Caco-2 (cell line): Measurements from ENCODE around the gene LIMA1. TPM values are rescaled to one million over a fixed set of nuclear protein-coding genes. Genes with fewer than 3 reads are reported as not detected.
"Not testable (repeated sequence)": the region's sequence is repeated elsewhere in the genome, so short reads cannot be mapped to it uniquely, and the experiment has no call there.

Experiments
- BruUV-seq: library from RNA; stranded (reverse); fragments of 400-500 nt; replicated peaks from 2 replicates; lab custom pipeline; 2021; lab: Mats Ljungman, UMichigan
- CTCF ChIA-PET: fragments of 300-600 bp; sonication (Branson Sonifier 250); formaldehyde crosslinking; loops from one replicate; lab custom pipeline; 2022; ENCODE audit warnings: antibody characterized with exemption; lab: Charles Lee
- POLR2A ChIA-PET: fragments of 300-600 bp; sonication (Branson Sonifier 250); formaldehyde crosslinking; loops from one replicate; lab custom pipeline; 2022; ENCODE audit warnings: antibody characterized with exemption; lab: Charles Lee
- DNase-seq, 2 experiments: peaks; one replicate each; pipeline versions ENCODE4 v3.0.0 to v3.0.0-alpha.2; 2020 to 2022
- H3K27me3 ChIP-seq: replicated peaks from 2 replicates; pipeline ENCODE4 v1.6.0; 2011; ENCODE audit warnings: low read length; ENCODE audit not compliant: control insufficient read depth, insufficient read depth
- H3K36me3 ChIP-seq: 2 replicates; pipeline ENCODE4 v1.5.1; 2011; ENCODE audit warnings: low read length; ENCODE audit not compliant: control insufficient read depth, insufficient read depth
- H3K4me1 ChIP-seq: fragments of 250-450 bp; sonication (Bioruptor Pico); 2 replicates; pipeline ENCODE4 v1.5.1; 2020; ENCODE audit warnings: mild to moderate bottlenecking
- H3K4me3 ChIP-seq: 2 replicates; pipeline ENCODE4 v1.5.1; 2011; ENCODE audit warnings: low read depth, mild to moderate bottlenecking, control low read depth, low read length
- H3K9me3 ChIP-seq: fragments of 250-450 bp; sonication (Bioruptor Pico); 2 replicates; pipeline ENCODE4 v1.5.1; 2020; ENCODE audit warnings: mild to moderate bottlenecking, moderate library complexity
- H3K27ac Mint-ChIP-seq: one replicate; pipeline ENCODE4 v1.8.0; 2022; ENCODE audit warnings: mixed read lengths; ENCODE audit not compliant: unreplicated experiment
- H3K27me3 Mint-ChIP-seq: one replicate; pipeline ENCODE4 v1.8.0; 2022; ENCODE audit warnings: mixed read lengths; ENCODE audit not compliant: insufficient read depth, unreplicated experiment
- H3K36me3 Mint-ChIP-seq: one replicate; pipeline ENCODE4 v1.8.0; 2022; ENCODE audit warnings: mild to moderate bottlenecking, mixed read lengths; ENCODE audit not compliant: insufficient read depth, unreplicated experiment
- H3K4me1 Mint-ChIP-seq: one replicate; pipeline ENCODE4 v1.8.0; 2022; ENCODE audit warnings: low read depth, mixed read lengths; ENCODE audit not compliant: unreplicated experiment
- H3K4me3 Mint-ChIP-seq: one replicate; pipeline ENCODE4 v1.8.0; 2022; ENCODE audit warnings: mild to moderate bottlenecking, moderate library complexity, mixed read lengths; ENCODE audit not compliant: unreplicated experiment
- H3K9me3 Mint-ChIP-seq: one replicate; pipeline ENCODE4 v1.8.0; 2022; ENCODE audit warnings: mixed read lengths; ENCODE audit not compliant: unreplicated experiment
- CTCF ChIP-seq, 2 experiments: fragments of 200-600 bp in 1 of 2; IDR thresholded peaks; 1 replicate in 1 of 2; 2 replicates in 1 of 2; pipeline versions ENCODE4 v1.5.1 to v1.8.0; 2011 to 2022; ENCODE audit warnings: antibody characterized with exemption in 1 of 2, control low read depth in 1 of 2, inconsistent platforms in 1 of 2, low read depth in 1 of 2, low read length in 1 of 2, mild to moderate bottlenecking in 1 of 2, moderate library complexity in 1 of 2; ENCODE audit not compliant: insufficient read depth in 1 of 2, severe bottlenecking in 1 of 2, unreplicated experiment in 1 of 2
- intact Hi-C: fragments of 100-400 bp; cut with micrococcal nuclease; formaldehyde crosslinking; loops from one replicate; pipeline ENCODE4 v1.10.0; 2022; ENCODE audit not compliant: unreplicated experiment
- total RNA-seq: library from RNA; stranded (reverse); gene quantifications from 2 replicates; pipeline ENCODE4 v1.2.3, GENCODE V29; 2022

Gene LIMA1
- total RNA-seq, 1 experiment from 2014 or later = 50.3 TPM

DNA sequence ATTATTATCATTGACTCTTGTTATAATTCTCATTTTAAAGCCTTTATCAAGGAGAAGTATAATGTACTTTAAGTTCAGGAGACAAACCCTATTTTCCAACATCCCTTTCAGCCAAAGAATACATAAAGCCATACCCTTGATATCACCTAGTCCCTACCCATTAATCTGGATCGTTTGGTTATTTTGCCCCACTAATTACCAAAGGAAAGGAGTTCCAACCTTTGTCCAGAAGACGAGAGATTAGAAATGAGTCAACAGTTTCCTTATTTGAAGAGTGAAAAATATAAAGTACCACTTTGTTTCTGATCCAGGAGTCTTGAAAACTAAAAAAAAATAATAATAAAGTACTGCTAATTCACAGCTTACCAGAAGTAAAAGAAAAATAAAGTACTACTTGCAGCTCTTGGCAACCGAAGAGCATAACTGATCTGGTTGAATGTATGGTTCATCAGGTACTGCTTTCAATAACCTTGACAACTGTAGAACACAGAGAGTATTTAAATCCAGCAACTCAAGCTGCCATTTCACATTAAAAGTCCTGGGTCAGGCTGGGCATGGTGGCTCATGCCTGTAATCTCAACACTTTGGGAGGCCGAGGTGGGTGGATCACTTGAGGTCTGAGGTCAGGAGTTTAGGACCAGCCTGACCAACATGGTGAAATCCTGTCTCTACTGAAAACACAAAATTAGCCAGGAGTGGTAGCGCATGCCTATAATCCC is 33.7 kb downstream of the LIMA1 start:
- H3K27me3 ChIP-seq = no peaks in the 10 kb centered on the region
- H3K4me3 ChIP-seq = no peak overlapping the region
- ChIA-PET CTCF (interaction anchor here (0.7 to 1.4 kb wide), 2 partner anchors 9 to 139 kb away, joined by 3 to 5 read pairs; no protein-coding TSS in a partner anchor), POLR2A (interaction anchor here (0.6 kb wide), 3 partner anchors 9 to 1292 kb away, joined by 3 to 7 read pairs (median 4); partner anchors contain the start of genes ARF3 and COX14)
- H3K9me3 Mint-ChIP-seq = no peaks in the 10 kb centered on the region
- intact Hi-C loops = no loop called here
- H3K4me1 Mint-ChIP-seq = peaks cover 47% of the 10 kb centered on the region
- no peak overlapping the region for H3K4me3 Mint-ChIP-seq
- H3K36me3 ChIP-seq = no peaks in the 10 kb centered on the region
- no peaks in the 10 kb centered on the region for H3K27me3 Mint-ChIP-seq
- no peak for DNase-seq
- H3K27ac Mint-ChIP-seq = no peak overlapping the region
- peaks cover 25% of the 10 kb centered on the region for H3K36me3 Mint-ChIP-seq
- no TSS peak for BruUV-seq
- TF ChIP-seq CTCF (IDR thresholded peaks at IDR 0.05; ENCODE audit: insufficient read depth in 1 of 2, low read depth in 1 of 2, low read length in 1 of 2, severe bottlenecking in 1 of 2, unreplicated experiment in 1 of 2) = no peak
- H3K9me3 ChIP-seq = no peaks in the 10 kb centered on the region
- peaks cover 71% of the 10 kb centered on the region for H3K4me1 ChIP-seq

GRCh38 chr12:50248883-50249282 is 34.4 kb downstream of the LIMA1 start:
- Mint-ChIP-seq H3K27me3 (no peaks in the 10 kb centered on the region), H3K36me3 (peaks cover 28% of the 10 kb centered on the region), H3K27ac (no peak overlapping the region), H3K4me3 (no peak overlapping the region), H3K4me1 (peaks cover 43% of the 10 kb centered on the region), H3K9me3 (no peaks in the 10 kb centered on the region)
- ChIA-PET POLR2A (interaction anchor here (0.5 kb wide), 1 partner anchor 990 kb away, joined by 3 read pairs; the partner anchor contains the start of gene DAZAP2), CTCF (no interaction called here)
- intact Hi-C loops = no loop called here
- no peak for TF ChIP-seq CTCF (IDR thresholded peaks at IDR 0.05; ENCODE audit: insufficient read depth in 1 of 2, low read depth in 1 of 2, low read length in 1 of 2, severe bottlenecking in 1 of 2, unreplicated experiment in 1 of 2)
- H3K4me1 ChIP-seq = peaks cover 65% of the 10 kb centered on the region
- DNase-seq = no peak
- no peak overlapping the region for H3K4me3 ChIP-seq
- no peaks in the 10 kb centered on the region for H3K36me3 ChIP-seq
- BruUV-seq = no TSS peak
- no peaks in the 10 kb centered on the region for H3K27me3 ChIP-seq
- H3K9me3 ChIP-seq = no peaks in the 10 kb centered on the region

- no peak overlapping the region for H3K4me3 Mint-ChIP-seq
- TF ChIP-seq CTCF (IDR thresholded peaks at IDR 0.05; ENCODE audit: insufficient read depth in 1 of 2, low read depth in 1 of 2, low read length in 1 of 2, severe bottlenecking in 1 of 2, unreplicated experiment in 1 of 2) = no peak
These were observed 34.9 kb downstream of the LIMA1 start for GRCh38 chr12:50248411-50248810.

DNA sequence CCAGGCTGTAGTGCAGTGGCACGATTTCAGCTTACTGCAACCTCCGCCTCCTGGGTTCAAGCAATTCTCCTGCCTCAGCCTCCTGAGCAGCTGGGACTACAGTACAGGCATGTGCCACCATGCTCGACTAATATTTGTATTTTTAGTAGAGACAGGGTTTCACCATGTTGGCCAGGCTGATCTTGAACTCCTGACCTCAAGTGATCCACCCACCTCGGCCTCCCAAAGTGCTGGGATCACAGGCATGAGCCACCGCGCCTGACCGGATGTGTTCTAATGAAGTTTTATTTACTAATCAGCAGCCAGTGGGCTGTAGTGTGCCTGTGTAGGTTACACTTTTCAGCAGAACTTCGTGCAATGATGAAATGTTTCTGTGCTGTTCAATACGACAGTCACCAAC is 35.7 kb downstream of the LIMA1 start:
- H3K4me3 Mint-ChIP-seq, intact Hi-C loops, DNase-seq, H3K9me3 Mint-ChIP-seq, H3K36me3 ChIP-seq, POLR2A ChIA-PET, H3K27me3 ChIP-seq, BruUV-seq, H3K27me3 Mint-ChIP-seq, H3K4me3 ChIP-seq, CTCF ChIA-PET, H3K9me3 ChIP-seq: not testable (repeated sequence)
- Mint-ChIP-seq H3K27ac (peak overlapping the region; percentile 65), H3K4me1 (peaks cover 40% of the 10 kb centered on the region), H3K36me3 (peaks cover 28% of the 10 kb centered on the region)
- H3K4me1 ChIP-seq = peaks cover 63% of the 10 kb centered on the region

More at GRCh38 chr12:50248411-50248810, 34.9 kb downstream of the LIMA1 start:
- Histone ChIP-seq H3K27me3 (no peaks in the 10 kb centered on the region), H3K36me3 (no peaks in the 10 kb centered on the region), H3K9me3 (no peaks in the 10 kb centered on the region), H3K4me3 (no peak overlapping the region), H3K4me1 (peaks cover 63% of the 10 kb centered on the region)
- ChIA-PET CTCF (no interaction called here), POLR2A (interaction anchor here (0.5 kb wide), 2 partner anchors 290 to 990 kb away, joined by 3 to 4 read pairs; partner anchors contain the start of gene DAZAP2)
- BruUV-seq = no TSS peak
- intact Hi-C loops = no loop called here
- no peaks in the 10 kb centered on the region for H3K27me3 Mint-ChIP-seq
- peaks cover 28% of the 10 kb centered on the region for H3K36me3 Mint-ChIP-seq
- no peak overlapping the region for H3K27ac Mint-ChIP-seq
- no peak for DNase-seq
- peaks cover 42% of the 10 kb centered on the region for H3K4me1 Mint-ChIP-seq
- no peaks in the 10 kb centered on the region for H3K9me3 Mint-ChIP-seq
